T-helper 1 cell treated with Interleukin-12 subunit alpha and Interleukin-12 subunit beta and Interleukin-4 antibody, amounts not matched to agents 30 μg/mL and 1 μg/mL, for 36 hours (primary cell): ENCODE measurements around the gene CSMD2.
"Not testable (repeated sequence)": the region's sequence is repeated elsewhere in the genome, so short reads cannot be mapped to it uniquely, and the experiment has no call there.

Experiments used
- H3K27ac Mint-ChIP-seq: one replicate; pipeline ENCODE4 v1.8.0; 2021; ENCODE audit warnings: mild to moderate bottlenecking, mixed read lengths
- H3K27me3 Mint-ChIP-seq: one replicate; pipeline ENCODE4 v1.8.0; 2021; ENCODE audit warnings: low read depth, mixed read lengths
- H3K36me3 Mint-ChIP-seq: one replicate; pipeline ENCODE4 v1.8.0; 2021; ENCODE audit warnings: low read depth, mixed read lengths
- H3K4me1 Mint-ChIP-seq: one replicate; pipeline ENCODE4 v1.8.0; 2021; ENCODE audit warnings: low read depth, mixed read lengths
- H3K4me3 Mint-ChIP-seq: one replicate; pipeline ENCODE4 v1.8.0; 2021; ENCODE audit warnings: mild to moderate bottlenecking, moderate library complexity, mixed read lengths
- H3K9me3 Mint-ChIP-seq: one replicate; pipeline ENCODE4 v1.8.0; 2021; ENCODE audit warnings: mixed read lengths

The CSMD2 gene

DNA sequence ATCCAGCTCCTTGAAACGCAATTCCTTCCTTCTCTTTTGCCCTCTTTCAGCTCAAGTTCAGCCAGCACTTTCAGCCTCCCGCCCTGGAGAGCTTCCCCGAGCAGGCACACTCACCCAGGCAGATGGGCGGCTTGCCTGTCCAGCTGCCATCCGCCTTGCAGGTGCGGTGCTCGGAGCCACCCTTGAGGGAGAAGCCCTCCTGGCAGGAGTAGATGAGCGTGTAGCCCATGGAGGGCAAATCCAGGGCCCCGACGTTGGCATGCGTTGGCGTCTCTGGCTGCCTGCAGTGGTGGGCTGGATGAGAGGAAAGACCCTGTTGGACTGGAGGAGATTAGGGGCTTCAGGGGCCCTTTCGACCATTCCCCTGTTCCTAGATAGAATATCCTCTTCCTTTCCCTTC is 632.1 kb downstream of the CSMD2 start:
- Mint-ChIP-seq H3K27ac (no peak overlapping the region), H3K9me3 (no peaks in the 10 kb centered on the region), H3K36me3 (no peaks in the 10 kb centered on the region), H3K27me3 (peaks cover 7% of the 10 kb centered on the region), H3K4me3 (no peak overlapping the region), H3K4me1 (no peaks in the 10 kb centered on the region)

GRCh38 chr1:33532250-33532649 is 632.8 kb downstream of the CSMD2 start:
- Mint-ChIP-seq H3K4me1 (no peaks in the 10 kb centered on the region), H3K4me3 (no peak overlapping the region), H3K36me3 (no peaks in the 10 kb centered on the region), H3K27ac (no peak overlapping the region), H3K27me3 (peaks cover 7% of the 10 kb centered on the region), H3K9me3 (no peaks in the 10 kb centered on the region)

DNA sequence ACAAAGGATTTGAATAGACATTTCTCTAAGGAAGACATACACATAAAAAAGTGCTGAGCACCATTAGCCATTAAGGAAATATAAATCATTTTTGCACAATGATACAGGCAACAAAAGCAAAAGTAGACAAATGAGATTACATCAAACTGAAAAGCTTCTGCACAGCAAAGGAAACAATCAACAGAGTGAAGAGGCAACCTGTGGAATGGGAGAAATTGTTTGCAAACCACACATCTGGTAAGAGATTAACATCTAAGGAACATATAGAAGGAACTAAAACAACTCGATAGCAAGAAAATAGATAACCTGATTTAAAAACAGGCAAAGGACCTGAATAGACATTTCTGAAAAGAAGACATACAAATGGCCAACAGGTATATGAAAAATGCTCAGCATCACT is 635.1 kb downstream of the CSMD2 start:
- Mint-ChIP-seq H3K4me3 (no peak overlapping the region), H3K4me1 (no peaks in the 10 kb centered on the region), H3K27me3 (peaks cover 7% of the 10 kb centered on the region), H3K27ac (no peak overlapping the region), H3K36me3 (no peaks in the 10 kb centered on the region), H3K9me3 (no peaks in the 10 kb centered on the region)

DNA sequence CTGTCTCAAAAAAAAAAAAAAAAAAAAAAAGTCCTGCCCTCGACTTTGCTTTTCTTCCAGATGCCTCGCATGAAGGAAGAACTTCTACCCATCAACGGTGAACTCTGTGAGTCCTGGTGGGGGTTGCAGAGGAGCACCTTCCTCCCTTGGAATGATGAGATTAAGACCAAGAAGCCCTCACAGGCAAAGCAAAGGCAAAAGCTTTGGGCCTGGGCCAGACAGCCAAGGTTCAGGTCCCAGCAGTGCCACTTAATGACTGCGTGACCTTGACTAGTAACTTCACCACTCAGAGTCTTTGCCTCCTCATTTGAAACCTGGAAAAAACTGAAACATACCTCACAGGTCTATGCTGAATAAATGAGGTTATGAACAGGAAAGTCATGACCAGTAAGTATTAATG is 637.1 kb downstream of the CSMD2 start:
- H3K27me3 Mint-ChIP-seq, result peaks cover 7% of the 10 kb centered on the region
- no peak overlapping the region for H3K4me3 Mint-ChIP-seq
- no peaks in the 10 kb centered on the region for H3K9me3 Mint-ChIP-seq
- no peaks in the 10 kb centered on the region for H3K4me1 Mint-ChIP-seq
- no peak overlapping the region for H3K27ac Mint-ChIP-seq
- no peaks in the 10 kb centered on the region for H3K36me3 Mint-ChIP-seq

DNA sequence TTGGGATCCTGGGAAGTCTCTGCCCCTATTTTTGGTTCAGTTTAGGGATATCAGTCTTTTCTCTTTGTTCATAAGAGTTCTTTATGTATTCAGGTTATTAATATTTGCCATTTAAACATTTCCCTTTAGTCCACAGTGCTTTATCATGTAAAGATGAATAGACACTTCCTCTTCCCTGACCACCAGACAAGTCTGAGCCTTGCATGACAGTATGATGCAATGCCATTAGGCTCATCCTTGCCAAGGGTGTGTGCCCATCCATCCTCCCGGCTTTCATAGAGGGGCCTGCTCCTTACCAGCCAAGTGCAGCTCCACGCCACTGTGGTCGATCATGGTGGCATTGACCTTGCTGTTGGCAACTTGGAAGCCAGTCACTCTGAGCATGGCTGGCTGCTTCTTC is 640.4 kb downstream of the CSMD2 start:
- Mint-ChIP-seq H3K27ac (no peak overlapping the region), H3K4me1 (no peaks in the 10 kb centered on the region), H3K36me3 (no peaks in the 10 kb centered on the region), H3K4me3 (no peak overlapping the region), H3K27me3 (no peaks in the 10 kb centered on the region), H3K9me3 (no peaks in the 10 kb centered on the region)

GRCh38 chr1:33519240-33519884 is 645.7 kb downstream of the CSMD2 start:
- Mint-ChIP-seq H3K4me1 (no peaks in the 10 kb centered on the region), H3K36me3 (no peaks in the 10 kb centered on the region), H3K27me3 (no peaks in the 10 kb centered on the region), H3K9me3 (no peaks in the 10 kb centered on the region), H3K4me3 (no peak overlapping the region), H3K27ac (no peak overlapping the region)

GRCh38 chr1:33517596-33518250 is 647.3 kb downstream of the CSMD2 start:
- Mint-ChIP-seq H3K4me3 (no peak overlapping the region), H3K27ac (no peak overlapping the region), H3K9me3 (no peaks in the 10 kb centered on the region), H3K4me1 (no peaks in the 10 kb centered on the region), H3K36me3 (no peaks in the 10 kb centered on the region), H3K27me3 (peaks cover 5% of the 10 kb centered on the region)

- no peak overlapping the region for H3K4me3 Mint-ChIP-seq
- no peak overlapping the region for H3K27ac Mint-ChIP-seq
- H3K9me3 Mint-ChIP-seq, result no peaks in the 10 kb centered on the region
- peaks cover 5% of the 10 kb centered on the region for H3K27me3 Mint-ChIP-seq
- no peaks in the 10 kb centered on the region for H3K36me3 Mint-ChIP-seq
- no peaks in the 10 kb centered on the region for H3K4me1 Mint-ChIP-seq
These were observed 648.0 kb downstream of the CSMD2 start for GRCh38 chr1:33516891-33517567.

DNA sequence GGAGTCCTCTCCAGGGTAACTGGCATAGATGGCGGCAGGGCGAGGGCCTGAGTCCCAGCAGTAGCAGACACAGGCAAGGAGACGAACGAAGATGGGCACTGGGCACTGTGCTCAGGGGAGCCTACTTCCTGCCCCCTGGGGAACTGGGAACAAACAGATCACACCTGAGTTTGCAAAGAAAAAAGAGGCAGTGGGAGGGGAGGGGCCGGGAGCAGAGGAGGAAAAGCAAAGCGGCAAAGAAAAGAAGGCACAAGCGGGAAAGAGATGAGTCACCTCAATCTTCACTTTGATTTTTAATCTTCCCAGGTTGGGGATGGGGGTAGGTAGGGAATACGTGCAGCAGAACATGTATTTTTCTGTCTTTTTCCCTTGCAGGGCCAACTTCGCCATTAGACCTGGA is 648.6 kb downstream of the CSMD2 start:
- no peak overlapping the region for H3K4me3 Mint-ChIP-seq
- H3K9me3 Mint-ChIP-seq, result no peaks in the 10 kb centered on the region
- no peaks in the 10 kb centered on the region for H3K36me3 Mint-ChIP-seq
- peaks cover 5% of the 10 kb centered on the region for H3K27me3 Mint-ChIP-seq
- H3K4me1 Mint-ChIP-seq, result no peaks in the 10 kb centered on the region
- no peak overlapping the region for H3K27ac Mint-ChIP-seq

DNA sequence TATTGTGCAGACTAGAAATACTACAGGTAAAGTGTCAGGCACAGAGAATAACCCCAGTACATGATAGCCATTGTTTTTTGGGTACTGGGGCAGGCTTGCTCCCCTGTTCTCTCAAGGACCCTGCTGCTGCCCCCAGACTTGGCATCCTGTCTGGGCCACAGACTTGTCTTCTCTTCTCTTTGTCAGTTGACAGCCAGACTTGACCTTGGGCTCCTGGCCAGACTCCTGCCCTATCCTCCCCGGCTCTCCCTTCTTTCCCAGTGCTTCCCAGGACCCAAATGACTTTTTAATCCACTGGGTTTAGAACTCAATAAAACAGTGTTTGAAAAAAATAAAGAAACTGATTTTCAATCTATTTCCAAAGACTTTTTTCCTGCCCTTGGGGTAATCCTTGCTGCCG is 649.4 kb downstream of the CSMD2 start:
- Mint-ChIP-seq H3K27ac (no peak overlapping the region), H3K4me1 (no peaks in the 10 kb centered on the region), H3K36me3 (no peaks in the 10 kb centered on the region), H3K9me3 (no peaks in the 10 kb centered on the region), H3K27me3 (peaks cover 5% of the 10 kb centered on the region), H3K4me3 (no peak overlapping the region)

GRCh38 chr1:33515112-33515511 is 649.9 kb downstream of the CSMD2 start:
- H3K27ac Mint-ChIP-seq, result no peak overlapping the region
- no peaks in the 10 kb centered on the region for H3K4me1 Mint-ChIP-seq
- H3K4me3 Mint-ChIP-seq, result no peak overlapping the region
- H3K27me3 Mint-ChIP-seq, result peaks cover 5% of the 10 kb centered on the region
- no peaks in the 10 kb centered on the region for H3K36me3 Mint-ChIP-seq
- no peaks in the 10 kb centered on the region for H3K9me3 Mint-ChIP-seq

DNA sequence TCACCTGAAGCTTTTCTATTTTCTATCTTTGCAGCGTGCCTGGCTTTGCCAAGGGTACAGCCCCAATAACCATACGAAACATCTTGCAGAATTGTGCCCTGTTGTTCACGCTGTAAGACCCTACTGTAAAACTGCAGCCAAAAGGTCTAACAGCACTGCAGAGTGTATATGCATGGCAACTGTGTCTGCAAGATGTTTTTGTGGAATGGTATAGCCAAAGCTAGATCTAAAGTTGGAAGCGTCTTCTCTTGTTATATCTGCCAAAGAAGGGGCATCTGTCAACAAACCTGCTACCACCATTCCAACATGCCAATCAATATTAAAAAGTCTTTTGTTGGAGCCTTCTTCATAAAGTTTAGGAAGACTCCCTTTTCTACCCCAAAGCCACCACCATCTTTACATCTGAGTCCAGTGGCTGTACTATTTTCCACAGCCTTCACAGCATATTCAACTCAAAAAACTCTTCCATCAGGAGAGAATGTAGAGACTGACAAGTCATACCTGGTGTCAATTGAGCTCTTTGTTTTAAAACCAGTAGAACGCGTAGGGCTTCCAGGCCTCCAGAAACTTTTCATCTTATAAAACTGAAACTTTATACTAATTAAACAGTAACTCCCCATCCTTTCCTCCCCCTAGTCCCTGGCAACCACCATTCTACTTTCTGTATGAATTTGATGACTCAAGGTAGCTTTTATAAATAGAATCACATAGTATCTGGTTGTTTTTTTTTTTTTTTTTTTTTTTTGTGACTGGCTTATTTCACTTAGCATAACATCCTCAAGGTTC is 652.6 kb downstream of the CSMD2 start:
- no peaks in the 10 kb centered on the region for H3K4me1 Mint-ChIP-seq
- H3K27me3 Mint-ChIP-seq, result peaks cover 11% of the 10 kb centered on the region
- H3K36me3 Mint-ChIP-seq, result no peaks in the 10 kb centered on the region
- no peak overlapping the region for H3K27ac Mint-ChIP-seq
- H3K9me3 Mint-ChIP-seq, result no peaks in the 10 kb centered on the region
- H3K4me3 Mint-ChIP-seq, result no peak overlapping the region

DNA sequence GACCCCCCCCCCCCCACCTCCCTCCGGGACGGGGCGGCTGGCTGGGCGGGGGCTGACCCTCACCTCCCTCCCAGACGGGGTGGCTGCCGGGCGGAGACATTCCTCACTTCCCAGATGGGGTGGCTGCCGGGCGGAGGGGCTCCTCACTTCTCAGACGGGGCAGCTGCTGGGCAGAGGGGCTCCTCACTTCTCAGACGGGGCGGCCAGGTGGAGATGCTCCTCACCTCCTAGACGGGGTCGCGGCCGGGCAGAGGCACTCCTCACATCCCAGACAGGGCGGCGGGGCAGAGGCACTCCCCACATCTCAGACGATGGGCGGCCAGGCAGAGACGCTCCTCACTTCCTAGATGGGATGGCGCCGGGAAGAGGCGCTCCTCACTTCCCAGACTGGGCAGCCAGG is 655.8 kb downstream of the CSMD2 start:
- H3K9me3 Mint-ChIP-seq, H3K36me3 Mint-ChIP-seq, H3K4me1 Mint-ChIP-seq, H3K27ac Mint-ChIP-seq, H3K4me3 Mint-ChIP-seq: not testable (repeated sequence)
- H3K27me3 Mint-ChIP-seq, result peaks cover 11% of the 10 kb centered on the region

GRCh38 chr1:33508151-33508550 is 656.9 kb downstream of the CSMD2 start:
- H3K27me3 Mint-ChIP-seq, result peaks cover 7% of the 10 kb centered on the region
- no peak overlapping the region for H3K27ac Mint-ChIP-seq
- H3K36me3 Mint-ChIP-seq, result no peaks in the 10 kb centered on the region
- no peaks in the 10 kb centered on the region for H3K9me3 Mint-ChIP-seq
- no peaks in the 10 kb centered on the region for H3K4me1 Mint-ChIP-seq
- H3K4me3 Mint-ChIP-seq, result no peak overlapping the region

DNA sequence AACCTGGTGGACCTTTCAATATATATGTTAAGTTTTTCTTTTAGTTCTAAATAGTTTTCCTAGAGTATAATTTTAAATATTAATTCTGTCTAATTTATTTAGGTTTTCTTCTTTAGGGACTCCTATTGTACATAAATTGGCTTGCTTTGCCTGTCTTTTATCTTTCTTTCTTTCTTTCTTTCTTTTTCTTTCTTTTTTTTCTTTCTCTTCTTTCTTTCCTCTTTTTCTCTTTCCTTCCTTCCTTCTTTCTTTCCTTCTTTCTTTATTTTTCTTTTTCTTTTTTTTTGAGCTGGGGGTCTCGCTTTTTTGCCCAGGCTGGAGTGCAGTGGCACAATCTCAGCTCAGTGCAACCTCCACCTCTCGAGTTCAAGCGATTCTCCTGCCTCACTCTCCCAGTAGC is 657.4 kb downstream of the CSMD2 start:
- Mint-ChIP-seq H3K27me3 (peaks cover 6% of the 10 kb centered on the region), H3K4me3 (no peak overlapping the region), H3K27ac (no peak overlapping the region), H3K9me3 (no peaks in the 10 kb centered on the region), H3K4me1 (no peaks in the 10 kb centered on the region), H3K36me3 (no peaks in the 10 kb centered on the region)
